Renal pelvis (tissue), 4 donors: Measurements from ENCODE around the gene FOXA1. TPM values are rescaled to one million over a fixed set of nuclear protein-coding genes. Genes with fewer than 3 reads are reported as not detected.
"Not testable (repeated sequence)": the region's sequence is repeated elsewhere in the genome, so short reads cannot be mapped to it uniquely, and the experiment has no call there.

Source experiments
- DNase-seq: peaks from one replicate; pipeline ENCODE4 v3.0.0-alpha.2; 2013
- polyA plus RNA-seq, 3 donors: library from polyadenylated mRNA; unstranded; fragments of 120-200 nt; gene quantifications; one replicate each; pipeline ENCODE4 v1.2.1, GENCODE V29; 2013; ENCODE audit not compliant: insufficient read length in 3 of 3

The FOXA1 gene
- polyA plus RNA-seq, 3 donors = 2.5 to 5.1 (median 4.5) TPM

GRCh38 chr14:37565550-37565949 is 29.5 kb downstream of the FOXA1 start:
- no peak for DNase-seq

- no peak for DNase-seq
These were observed 31.9 kb downstream of the FOXA1 start for GRCh38 chr14:37563189-37563588.

- no peak for DNase-seq
These were observed 35.7 kb downstream of the FOXA1 start for GRCh38 chr14:37559386-37559785.

DNA sequence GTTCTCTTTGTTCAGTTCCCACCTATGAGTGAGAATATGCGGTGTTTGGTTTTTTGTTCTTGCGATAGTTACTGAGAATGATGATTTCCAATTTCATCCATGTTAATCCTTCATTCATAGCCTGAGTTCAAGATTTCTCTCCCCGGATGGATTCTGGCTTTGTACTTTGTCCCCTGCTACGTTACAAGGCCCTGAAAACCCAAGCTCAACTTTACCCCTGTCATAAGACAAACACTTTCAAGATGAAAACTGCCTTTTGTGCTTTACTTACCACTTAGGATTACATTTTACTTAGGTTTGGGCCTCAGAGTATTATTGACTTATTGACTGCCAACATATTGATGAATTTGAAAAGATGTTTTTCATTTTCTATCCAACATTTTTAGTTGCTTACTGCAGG is 36.3 kb downstream of the FOXA1 start:
- DNase-seq = no peak

DNA sequence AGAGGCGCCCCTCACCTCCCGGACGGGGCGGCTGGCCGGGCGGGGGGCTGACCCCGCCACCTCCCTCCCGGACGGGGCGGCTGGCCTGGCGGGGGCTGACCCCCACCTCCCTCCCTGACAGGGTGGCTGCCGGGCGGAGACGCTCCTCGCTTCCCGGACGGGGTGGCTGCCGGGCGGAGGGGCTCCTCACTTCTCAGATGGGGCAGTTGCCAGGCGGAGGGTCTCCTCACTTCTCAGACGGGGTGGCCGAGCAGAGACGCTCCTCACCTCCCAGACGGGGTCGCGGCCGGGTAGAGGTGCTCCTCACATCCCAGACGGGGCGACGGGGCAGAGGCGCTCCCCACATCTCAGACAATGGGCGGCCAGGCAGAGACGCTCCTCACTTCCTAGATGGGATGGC is 39.5 kb downstream of the FOXA1 start:
- not testable (repeated sequence) for DNase-seq

DNA sequence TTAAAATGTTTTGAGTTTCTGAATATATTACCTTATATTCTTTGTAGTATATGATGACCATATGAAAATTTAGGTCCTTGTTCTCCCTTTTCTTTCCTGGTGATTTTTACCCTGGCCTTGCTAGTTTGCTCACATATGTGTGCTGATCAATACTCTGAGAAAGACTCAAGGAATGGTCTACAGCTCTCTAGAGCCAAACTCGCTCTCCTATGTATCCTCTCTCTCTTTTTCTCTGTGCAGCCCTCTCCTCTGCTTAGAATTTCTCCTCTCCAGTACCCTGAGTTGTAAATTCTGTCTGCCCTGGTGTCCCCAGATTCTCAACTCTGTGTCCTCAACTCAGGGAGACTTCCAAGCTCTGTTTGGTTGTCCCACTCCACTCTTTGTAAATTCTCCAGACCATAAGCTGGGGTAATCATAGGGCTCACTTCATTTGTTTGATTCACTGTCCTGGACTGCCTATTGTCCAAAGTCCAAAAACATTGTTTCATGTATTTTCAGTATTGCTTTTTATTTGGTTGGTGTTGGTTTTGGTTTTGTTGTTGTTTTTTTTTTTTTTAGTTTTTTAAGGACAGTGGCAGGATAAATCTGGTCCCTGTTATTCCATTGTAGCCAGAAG is 41.0 kb downstream of the FOXA1 start:
- DNase-seq = no peak

DNA sequence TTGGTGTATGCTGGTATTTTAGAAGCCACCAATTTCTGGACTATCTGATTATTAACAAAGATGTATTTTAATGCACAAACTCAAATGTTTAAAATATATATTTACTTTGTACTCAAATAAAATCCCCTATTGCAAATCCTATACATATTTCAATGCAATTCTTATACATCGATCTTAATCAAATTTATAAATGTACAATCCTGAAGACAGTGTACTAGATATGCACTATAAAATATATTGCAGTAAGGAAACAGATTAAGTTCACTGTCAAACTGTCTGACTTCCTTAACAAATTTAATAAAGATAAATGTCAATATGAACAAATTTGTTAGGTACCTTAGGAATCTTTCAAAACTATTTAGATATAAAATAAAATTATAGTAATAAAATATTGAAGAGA is 43.9 kb downstream of the FOXA1 start:
- no peak for DNase-seq

DNA sequence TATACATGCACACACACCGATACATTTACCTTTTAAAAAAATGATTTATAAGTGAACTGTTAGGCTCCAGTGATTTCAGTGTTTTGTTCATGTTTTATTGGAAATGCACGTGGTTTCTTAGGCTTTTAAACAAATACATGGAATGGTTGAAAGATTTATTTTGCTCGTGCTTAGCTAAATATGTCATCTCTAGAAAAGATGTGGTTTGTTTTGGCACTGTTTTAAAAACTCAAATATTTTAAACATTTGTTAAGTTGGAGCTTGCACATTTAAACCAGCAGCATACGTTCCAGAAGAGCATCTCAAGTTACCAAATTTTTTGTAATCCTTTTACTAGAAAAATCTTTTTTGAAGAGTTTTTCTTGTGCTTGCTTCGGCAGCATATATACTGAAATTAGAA is 44.5 kb downstream of the FOXA1 start:
- DNase-seq = no peak

DNA sequence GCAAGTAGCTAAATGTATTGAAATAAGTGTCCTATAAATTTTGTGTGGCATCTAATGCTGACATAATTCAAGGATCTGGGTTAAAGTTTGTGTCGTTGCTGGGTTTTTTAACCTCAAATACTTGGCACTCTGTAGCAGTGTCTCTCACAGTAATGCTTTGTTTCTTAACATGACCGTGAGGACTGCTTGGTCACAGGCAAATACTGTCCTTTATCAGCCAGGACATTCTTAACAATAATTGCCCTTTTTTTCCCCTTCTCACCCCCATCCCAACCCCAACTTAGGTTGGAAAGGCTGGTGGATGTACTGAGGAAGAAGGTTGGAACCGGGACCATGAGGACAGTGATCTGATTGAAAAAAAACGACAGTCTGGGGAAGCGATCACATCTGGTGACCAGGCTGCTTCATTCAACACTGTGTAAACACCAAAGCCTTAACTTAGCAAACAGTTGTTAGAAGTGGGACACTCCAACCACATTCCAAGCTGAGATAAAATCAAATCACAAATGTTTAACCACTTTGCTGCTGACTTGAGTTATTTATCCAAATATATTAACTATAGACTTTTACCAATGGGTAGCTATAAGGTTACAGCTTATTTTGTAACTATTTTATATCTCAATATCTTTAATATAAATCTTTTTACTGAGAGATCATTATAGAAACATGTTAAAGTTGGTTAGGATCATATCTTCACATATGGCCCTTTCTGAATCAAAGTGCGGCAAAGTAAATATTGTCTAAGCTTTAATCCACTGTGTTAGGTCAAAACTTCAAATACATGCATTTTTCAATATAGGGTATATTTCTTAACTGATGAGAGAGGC is 48.2 kb downstream of the FOXA1 start:
- no peak for DNase-seq

DNA sequence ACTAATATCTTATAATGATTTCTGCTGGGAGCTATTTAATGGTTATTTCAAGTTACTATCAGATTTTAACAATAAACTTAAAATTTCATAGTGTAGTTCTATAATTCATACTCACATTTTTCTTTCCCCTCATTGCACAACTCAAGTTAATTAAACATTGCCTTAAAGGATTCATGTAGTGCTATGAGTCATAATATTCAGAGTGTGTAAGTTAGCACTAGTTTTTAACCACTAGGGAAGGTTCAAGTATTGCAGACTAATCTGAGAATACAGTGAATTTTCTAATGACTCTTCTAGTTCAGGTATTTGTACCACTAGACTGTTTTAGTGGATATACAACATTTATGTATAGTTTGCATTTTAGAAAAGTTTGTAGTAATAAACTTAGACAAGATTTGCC is 49.9 kb downstream of the FOXA1 start:
- DNase-seq = no peak

- DNase-seq = no peak
These were observed 50.6 kb downstream of the FOXA1 start for GRCh38 chr14:37544407-37544806.

- no peak for DNase-seq
These were observed 55.1 kb downstream of the FOXA1 start for GRCh38 chr14:37539992-37540391.

Other genes with a start within 250 kb of the FOXA1 start
- gene TTC6, start 380 bp upstream of the FOXA1 start, polyA plus RNA-seq = under 1 TPM; 0.31 to 0.55 (median 0.34) TPM